Ishikawa (cell line): ENCODE measurements around the gene NOL4L.

Experiments
- CEBPB ChIP-seq: IDR thresholded peaks from 2 replicates; pipeline ENCODE4 v1.6.1; 2012
- CREB1 ChIP-seq: IDR thresholded peaks from 2 replicates; pipeline ENCODE4 v1.6.1; 2012; ENCODE audit warnings: low read depth
- EGR1 ChIP-seq: IDR thresholded peaks from 2 replicates; pipeline ENCODE4 v1.6.1; 2012
- EP300 ChIP-seq: IDR thresholded peaks from 2 replicates; pipeline ENCODE4 v1.6.1; 2012; ENCODE audit warnings: borderline replicate concordance
- FOXM1 ChIP-seq: IDR thresholded peaks from 2 replicates; pipeline ENCODE4 v1.6.1; 2012; ENCODE audit warnings: low read depth, borderline replicate concordance
- MAX ChIP-seq: IDR thresholded peaks from 2 replicates; pipeline ENCODE4 v1.6.1; 2012
- NFIC ChIP-seq: IDR thresholded peaks from 2 replicates; pipeline ENCODE4 v1.6.1; 2012
- RAD21 ChIP-seq: IDR thresholded peaks from 2 replicates; pipeline ENCODE4 v1.6.1; 2012; ENCODE audit warnings: low read depth
- REST ChIP-seq: IDR thresholded peaks from 2 replicates; pipeline ENCODE4 v1.6.1; 2012; ENCODE audit warnings: low read depth, mild to moderate bottlenecking
- TAF1 ChIP-seq: IDR thresholded peaks from 2 replicates; pipeline ENCODE4 v1.6.1; 2012; ENCODE audit warnings: low read depth, mild to moderate bottlenecking
- TCF12 ChIP-seq: IDR thresholded peaks from 2 replicates; pipeline ENCODE4 v1.6.1; 2012; ENCODE audit warnings: low read depth
- TEAD4 ChIP-seq: IDR thresholded peaks from 2 replicates; pipeline ENCODE4 v1.6.1; 2012
- USF1 ChIP-seq: IDR thresholded peaks from 2 replicates; pipeline ENCODE4 v1.6.1; 2012
- YY1 ChIP-seq: IDR thresholded peaks from 2 replicates; pipeline ENCODE4 v1.6.1; 2012; ENCODE audit warnings: low read depth
- ZBTB7A ChIP-seq: IDR thresholded peaks from 2 replicates; pipeline ENCODE4 v1.6.1; 2012; ENCODE audit warnings: low read depth

Gene NOL4L

GRCh38 chr20:32501709-32502108 is 83.4 kb downstream of the NOL4L start:
- TF ChIP-seq ZBTB7A, result no peak
- no peak for TF ChIP-seq TEAD4
- no peak for TF ChIP-seq NFIC
- TF ChIP-seq TAF1, result no peak
- TF ChIP-seq RAD21, result no peak
- no peak for TF ChIP-seq REST
- TF ChIP-seq CREB1, result no peak
- no peak for TF ChIP-seq EP300
- TF ChIP-seq YY1, result no peak

- TF ChIP-seq EP300, result no peak
- no peak for TF ChIP-seq NFIC
- TF ChIP-seq EGR1, result no peak
- no peak for TF ChIP-seq TCF12
- no peak for TF ChIP-seq CREB1
- TF ChIP-seq TEAD4, result no peak
- no peak for TF ChIP-seq YY1
- no peak for TF ChIP-seq USF1
- no peak for TF ChIP-seq TAF1
- no peak for TF ChIP-seq MAX
- no peak for TF ChIP-seq ZBTB7A
- TF ChIP-seq CEBPB, result no peak
- TF ChIP-seq REST, result no peak
These were observed 87.4 kb downstream of the NOL4L start for GRCh38 chr20:32497589-32498224.

- no peak for TF ChIP-seq YY1
These were observed 88.2 kb downstream of the NOL4L start for GRCh38 chr20:32496811-32497533.

- TF ChIP-seq FOXM1 (no peak), CEBPB (no peak), USF1 (no peak), TCF12 (no peak), TAF1 (no peak), RAD21 (no peak), NFIC (no peak), CREB1 (no peak), ZBTB7A (no peak), YY1 (no peak), EGR1 (no peak), TEAD4 (no peak), REST (no peak), EP300 (no peak), MAX (no peak)
These were observed 89.2 kb downstream of the NOL4L start for GRCh38 chr20:32495949-32496348.
